Articular chondrocyte of knee joint (primary cell): ENCODE results near the gene RRAGD. TPM values are rescaled to one million over a fixed set of nuclear protein-coding genes. Genes with fewer than 3 reads are reported as not detected.

Source experiments
- total RNA-seq: library from RNA; depleted of rRNA; stranded (reverse); fragments of >200 nt; gene quantifications from 2 replicates; pipeline ENCODE4 v1.2.3, GENCODE V29; 2012

RRAGD gene, protein sequence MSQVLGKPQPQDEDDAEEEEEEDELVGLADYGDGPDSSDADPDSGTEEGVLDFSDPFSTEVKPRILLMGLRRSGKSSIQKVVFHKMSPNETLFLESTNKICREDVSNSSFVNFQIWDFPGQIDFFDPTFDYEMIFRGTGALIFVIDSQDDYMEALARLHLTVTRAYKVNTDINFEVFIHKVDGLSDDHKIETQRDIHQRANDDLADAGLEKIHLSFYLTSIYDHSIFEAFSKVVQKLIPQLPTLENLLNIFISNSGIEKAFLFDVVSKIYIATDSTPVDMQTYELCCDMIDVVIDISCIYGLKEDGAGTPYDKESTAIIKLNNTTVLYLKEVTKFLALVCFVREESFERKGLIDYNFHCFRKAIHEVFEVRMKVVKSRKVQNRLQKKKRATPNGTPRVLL
- total RNA-seq = 8.5 and 17.2 TPM in 2 replicates

DNA sequence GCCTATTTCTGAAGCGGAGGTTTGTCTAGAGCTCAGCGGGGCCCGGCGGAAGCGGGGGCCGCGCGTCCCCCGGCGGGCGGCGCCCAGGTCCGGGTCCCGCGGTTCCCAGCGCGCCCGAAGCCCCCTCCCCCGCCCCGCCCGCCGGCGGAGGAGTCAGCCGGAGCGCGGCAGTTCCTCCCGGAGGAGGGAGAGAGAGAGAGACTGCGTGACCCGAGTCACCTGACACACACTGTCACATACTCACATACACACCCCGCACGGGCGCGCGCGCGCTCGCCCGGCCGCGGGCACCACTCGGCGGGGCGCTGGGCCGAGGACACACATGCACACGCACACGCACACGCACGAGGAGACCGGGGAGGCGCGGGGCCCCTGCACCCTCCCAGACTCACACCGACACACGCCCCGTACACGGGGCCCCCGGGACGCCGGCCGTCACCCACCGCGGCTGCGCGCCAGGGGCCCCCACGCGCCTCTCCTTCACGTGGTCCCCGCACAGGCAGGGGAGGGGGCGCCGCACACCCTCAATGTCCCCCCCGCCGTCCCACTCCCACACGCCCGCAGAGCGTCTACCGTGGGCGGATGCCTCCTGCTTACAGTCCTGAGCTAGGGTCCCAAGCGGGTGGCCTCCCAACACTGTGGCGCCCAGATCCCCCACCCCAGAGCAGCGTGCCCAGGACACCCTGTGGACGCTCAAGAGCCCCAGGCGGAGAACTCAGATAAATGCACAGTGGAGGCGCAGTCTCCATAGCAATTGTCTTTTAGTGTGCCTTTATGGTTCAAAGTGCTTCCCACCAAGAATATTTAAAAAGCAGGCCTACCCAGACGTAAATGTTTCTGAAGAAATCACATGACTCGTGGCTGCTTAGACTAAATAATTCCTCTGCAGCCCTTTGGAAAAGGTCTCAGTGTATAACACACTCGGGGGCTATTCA is at the start of gene RRAGD:
TSS of gene RRAGD (minus strand) at position 203 of the 935 bp plus-strand sequence. CDS start 280 bp downstream, outside the sequence.

DNA sequence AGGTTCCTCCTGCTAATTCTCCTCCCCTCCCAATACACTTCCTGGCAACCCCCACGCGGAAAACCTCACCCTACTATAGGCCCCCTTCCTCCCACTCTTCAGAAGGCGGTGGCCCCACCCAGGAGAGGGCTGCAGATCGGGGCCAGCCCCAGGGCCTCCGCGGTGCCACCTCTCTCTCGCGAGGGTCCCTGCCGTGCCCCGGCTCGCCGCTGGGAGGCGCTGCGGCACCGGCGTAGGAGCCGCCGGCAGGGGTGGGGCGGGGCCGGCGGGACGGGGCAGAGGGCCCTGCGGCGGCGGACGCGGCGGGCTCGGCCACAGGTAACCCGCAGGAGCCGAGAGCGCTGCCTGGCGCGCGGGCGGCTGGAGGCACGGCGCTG is 20.8 kb upstream of the RRAGD start, which contains the start of gene ANKRD6:
TSS of gene ANKRD6 (plus strand) at position 278 of the 377 bp plus-strand sequence. CDS start 133,825 bp downstream, outside the sequence.

DNA sequence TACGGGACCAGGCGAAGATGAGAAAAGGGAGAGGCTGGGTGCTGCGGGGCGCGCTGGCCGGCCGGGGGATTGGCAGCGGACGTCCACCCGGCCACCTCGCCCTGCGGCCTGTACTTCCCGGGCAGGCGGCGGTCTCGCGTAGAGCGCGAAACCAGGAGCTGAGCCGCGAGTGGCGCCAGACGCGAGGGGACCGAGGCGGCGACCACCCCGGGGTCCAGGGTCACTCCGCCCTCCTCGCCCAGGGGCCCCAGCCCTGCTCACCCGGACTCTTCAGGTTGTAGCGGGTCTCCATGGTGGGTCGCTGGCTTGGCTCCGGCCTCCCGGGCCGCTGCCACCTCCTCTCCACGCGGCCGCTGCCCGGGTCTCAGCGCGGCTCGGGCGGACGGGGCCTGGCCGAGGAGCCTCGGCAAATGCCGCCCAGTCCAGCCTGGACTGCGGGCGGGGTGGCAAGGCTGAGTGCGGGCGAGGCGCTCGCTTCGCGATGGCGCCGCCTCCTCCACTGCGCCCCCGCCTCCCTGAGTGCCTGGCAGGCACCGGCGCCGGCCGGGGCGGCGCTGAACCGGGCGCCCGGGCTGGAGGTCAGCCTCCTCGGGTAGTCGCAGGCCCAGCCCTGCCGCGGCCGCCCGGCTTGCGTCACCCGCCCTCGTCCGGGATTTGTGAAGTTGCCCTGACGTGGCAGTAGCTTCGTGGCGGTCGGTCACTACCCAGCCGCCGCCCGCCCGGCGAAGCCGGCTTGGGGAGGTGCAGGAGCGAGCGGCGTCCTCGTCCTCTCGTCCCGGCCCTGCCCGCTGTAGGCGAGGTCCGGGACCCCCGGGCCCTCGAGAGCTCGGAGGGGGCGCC is 59.6 kb downstream of the RRAGD start, which contains the start of gene UBE2J1:
TSS of gene UBE2J1 (minus strand) at position 445 of the 840 bp plus-strand sequence. CDS start at position 292, 153 bp downstream.

DNA sequence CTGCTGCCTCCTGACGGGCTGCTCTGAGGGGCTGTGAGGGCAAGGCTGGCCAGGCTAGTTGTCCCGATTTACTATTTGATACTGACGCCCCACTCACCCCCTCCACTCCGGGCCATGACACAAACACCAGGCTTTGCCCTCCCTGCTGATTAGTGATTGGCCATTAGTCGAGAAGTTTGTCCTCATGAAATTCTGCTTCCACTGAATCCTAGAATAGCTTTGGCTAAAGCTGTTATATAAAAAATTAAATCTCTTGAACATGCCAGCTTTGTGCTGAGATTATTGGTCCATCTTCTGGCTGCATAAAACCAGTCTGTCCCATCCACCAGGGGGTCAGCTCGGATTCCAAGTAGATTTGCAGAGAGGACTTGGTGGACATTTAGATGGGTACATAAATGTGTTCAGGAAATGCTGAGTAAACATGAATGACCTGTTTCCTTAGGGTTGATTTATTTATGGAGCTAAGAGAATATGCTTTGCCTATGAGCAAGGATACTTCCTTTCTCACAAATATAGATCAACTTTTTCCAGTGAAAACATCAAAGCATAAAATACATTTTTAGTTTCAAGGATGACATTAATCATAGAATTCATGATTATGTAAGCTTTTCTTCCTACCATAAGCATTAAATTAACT is 96.7 kb downstream of the RRAGD start, which contains the start of gene GABRR2:
TSS of gene GABRR2 (minus strand) at position 51 of the 637 bp plus-strand sequence. CDS start 134 bp downstream, outside the sequence.

Other genes starting within 250 kb of the RRAGD start
- not detected in 2 replicates for gene GABRR1, start 194.9 kb downstream of the RRAGD start, total RNA-seq
- 0.13 and 0.32 TPM in 2 replicates for gene GABRR2, start 97.0 kb downstream of the RRAGD start, total RNA-seq
- 44.9 and 51.0 TPM in 2 replicates for gene UBE2J1, start 59.6 kb downstream of the RRAGD start, total RNA-seq
- 13.7 and 21.1 TPM in 2 replicates for gene ANKRD6, start 20.9 kb upstream of the RRAGD start, total RNA-seq
- 31.6 and 34.2 TPM in 2 replicates for gene LYRM2, start 226.5 kb upstream of the RRAGD start, total RNA-seq